HG03571 (cell line): ENCODE data around the gene GRIN2C.

Experiments used
- ATAC-seq: cut with Tn5 transposase; IDR thresholded peaks from one replicate; pipeline ENCODE4 v1.9.1; 2021; ENCODE audit not compliant: unreplicated experiment

Gene GRIN2C

GRCh38 chr17:74864866-74865395, 5.2 kb upstream of the GRIN2C start:
- ATAC-seq: no peak

GRCh38 chr17:74864297-74864865, 4.7 kb upstream of the GRIN2C start:
- no peak for ATAC-seq

- ATAC-seq: no peak
Measured at GRCh38 chr17:74863420-74864296, 4.0 kb upstream of the GRIN2C start.

GRCh38 chr17:74862919-74863318, 3.2 kb upstream of the GRIN2C start:
- ATAC-seq: no peak

- no peak for ATAC-seq
Measured at GRCh38 chr17:74862108-74862901, 2.6 kb upstream of the GRIN2C start.

GRCh38 chr17:74861662-74862107, 2.0 kb upstream of the GRIN2C start:
- ATAC-seq: no peak

- ATAC-seq: no peak
Measured at GRCh38 chr17:74860872-74861661, 1.4 kb upstream of the GRIN2C start.

- no peak for ATAC-seq
Measured at GRCh38 chr17:74860229-74860871, 665 bp upstream of the GRIN2C start.

- no peak for ATAC-seq
Measured at GRCh38 chr17:74858672-74859458, 820 bp downstream of the GRIN2C start.

GRCh38 chr17:74857191-74857590, 2.5 kb downstream of the GRIN2C start:
- no peak for ATAC-seq

- ATAC-seq: no peak
Measured at GRCh38 chr17:74856112-74856511, 3.6 kb downstream of the GRIN2C start.

- ATAC-seq: no peak
Measured at GRCh38 chr17:74855323-74855722, 4.4 kb downstream of the GRIN2C start.

GRCh38 chr17:74854792-74855191, 4.9 kb downstream of the GRIN2C start:
- ATAC-seq: no peak

- ATAC-seq: no peak
Measured at GRCh38 chr17:74853669-74854068, 6.0 kb downstream of the GRIN2C start.

GRCh38 chr17:74853048-74853397, 6.7 kb downstream of the GRIN2C start:
- no peak for ATAC-seq

- ATAC-seq: no peak
Measured at GRCh38 chr17:74852237-74853047, 7.2 kb downstream of the GRIN2C start.

- no peak for ATAC-seq
Measured at GRCh38 chr17:74851612-74852236, 8.0 kb downstream of the GRIN2C start.

- ATAC-seq: no peak
Measured at GRCh38 chr17:74850914-74851313, 8.8 kb downstream of the GRIN2C start.
